OCI-LY3 (cell line): ENCODE measurements around the gene PHKB.

ENCODE experiments used
- H2AFZ ChIP-seq: fragments of 200-600, 300-600 bp; shearing (Covaris generic); 2 replicates; pipeline ENCODE4 v1.6.0; 2014; ENCODE audit warnings: antibody characterized with exemption, low read depth, low read length
- H3K27ac ChIP-seq: fragments of 200-600, 300-600 bp; sonication (generic); 2 replicates; pipeline ENCODE4 v1.5.1; 2014; ENCODE audit warnings: mild to moderate bottlenecking, low read length, moderate library complexity, mixed read lengths
- H3K27me3 ChIP-seq: fragments of 200-600, 300-600 bp; sonication (generic); 2 replicates; pipeline ENCODE4 v1.6.1; 2014; ENCODE audit warnings: low read depth, low read length, mixed read lengths
- H3K36me3 ChIP-seq: fragments of 200-600, 300-600 bp; sonication (generic); replicated peaks from 2 replicates; pipeline ENCODE3; 2014; ENCODE audit warnings: low read depth, low read length, mixed read lengths
- H3K4me1 ChIP-seq: fragments of 300-600, 200-600 bp; sonication (generic); 2 replicates; pipeline ENCODE4 v1.6.1; 2014; ENCODE audit warnings: low read length, mixed read lengths
- H3K4me2 ChIP-seq: fragments of 200-600, 300-600 bp; sonication (generic); 2 replicates; pipeline ENCODE4 v1.6.1; 2014; ENCODE audit warnings: low read length, mixed read lengths
- H3K4me3 ChIP-seq: fragments of 300-600, 200-600 bp; sonication (generic); 2 replicates; pipeline ENCODE4 v1.5.1; 2014; ENCODE audit warnings: antibody characterized with exemption, mild to moderate bottlenecking, low read length, moderate library complexity
- H3K79me2 ChIP-seq: fragments of 300-600, 200-600 bp; shearing (Covaris generic); 2 replicates; pipeline ENCODE4 v1.6.1; 2014; ENCODE audit warnings: mild to moderate bottlenecking, low read length, mixed read lengths
- H3K9ac ChIP-seq: fragments of 300-600, 200-600 bp; shearing (Covaris generic); 2 replicates; pipeline ENCODE4 v1.6.0; 2014; ENCODE audit warnings: mild to moderate bottlenecking, low read length, moderate library complexity
- H3K9me3 ChIP-seq: fragments of 200-600, 300-600 bp; shearing (Covaris generic); 2 replicates; pipeline ENCODE4 v1.6.1; 2014; ENCODE audit warnings: low read length, mixed read lengths; ENCODE audit not compliant: insufficient read depth
- H4K20me1 ChIP-seq: fragments of 200-600, 300-600 bp; sonication (generic); 2 replicates; pipeline ENCODE4 v1.6.1; 2016; ENCODE audit warnings: low read length, mixed read lengths; ENCODE audit not compliant: insufficient read depth
- EZH2phosphoT487 ChIP-seq: fragments of 200-600 bp; shearing (Covaris generic); IDR thresholded peaks from 2 replicates; pipeline ENCODE4 v1.6.1; 2018; ENCODE audit warnings: antibody characterized with exemption, mixed run types, low read depth
- TF ChIP-seq, protein P1 (sequence below): fragments of 200-600, 300-600 bp; sonication (generic); IDR thresholded peaks from 2 replicates; pipeline ENCODE4 v1.5.1; 2014; ENCODE audit warnings: antibody characterized with exemption, low read length, low read depth

The PHKB gene

DNA sequence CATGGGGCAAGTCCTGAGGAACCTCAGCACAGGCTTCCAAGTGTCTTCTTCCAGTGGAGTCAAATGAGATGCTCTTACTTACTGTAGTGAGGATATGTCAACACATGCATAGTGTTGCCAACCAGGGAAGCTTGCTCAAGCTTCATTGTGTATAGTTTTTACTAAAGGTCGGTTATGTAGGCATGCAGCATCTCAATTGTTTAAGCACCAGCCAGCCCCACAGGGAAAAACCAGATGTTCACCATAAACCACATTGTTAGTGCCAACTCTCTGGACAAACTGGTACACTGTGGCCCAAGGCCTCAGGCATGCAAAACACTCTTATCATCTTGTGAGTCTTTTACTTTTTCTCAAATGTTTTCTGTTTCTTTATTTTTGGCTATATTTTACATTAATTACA lies 152.1 kb downstream of the PHKB start:
- Histone ChIP-seq H3K27me3 (no peaks in the 10 kb centered on the region), H3K9me3 (no peaks in the 10 kb centered on the region), H3K9ac (no peak overlapping the region), H3K4me2 (no peak overlapping the region), H3K79me2 (no peaks in the 10 kb centered on the region), H3K27ac (no peak overlapping the region), H3K36me3 (no peaks in the 10 kb centered on the region), H3K4me1 (no peaks in the 10 kb centered on the region), H3K4me3 (no peak overlapping the region), H4K20me1 (no peaks in the 10 kb centered on the region), H2AFZ (no peak overlapping the region)
- TF ChIP-seq EZH2phosphoT487 = no peak
- TF ChIP-seq, protein P1, sequence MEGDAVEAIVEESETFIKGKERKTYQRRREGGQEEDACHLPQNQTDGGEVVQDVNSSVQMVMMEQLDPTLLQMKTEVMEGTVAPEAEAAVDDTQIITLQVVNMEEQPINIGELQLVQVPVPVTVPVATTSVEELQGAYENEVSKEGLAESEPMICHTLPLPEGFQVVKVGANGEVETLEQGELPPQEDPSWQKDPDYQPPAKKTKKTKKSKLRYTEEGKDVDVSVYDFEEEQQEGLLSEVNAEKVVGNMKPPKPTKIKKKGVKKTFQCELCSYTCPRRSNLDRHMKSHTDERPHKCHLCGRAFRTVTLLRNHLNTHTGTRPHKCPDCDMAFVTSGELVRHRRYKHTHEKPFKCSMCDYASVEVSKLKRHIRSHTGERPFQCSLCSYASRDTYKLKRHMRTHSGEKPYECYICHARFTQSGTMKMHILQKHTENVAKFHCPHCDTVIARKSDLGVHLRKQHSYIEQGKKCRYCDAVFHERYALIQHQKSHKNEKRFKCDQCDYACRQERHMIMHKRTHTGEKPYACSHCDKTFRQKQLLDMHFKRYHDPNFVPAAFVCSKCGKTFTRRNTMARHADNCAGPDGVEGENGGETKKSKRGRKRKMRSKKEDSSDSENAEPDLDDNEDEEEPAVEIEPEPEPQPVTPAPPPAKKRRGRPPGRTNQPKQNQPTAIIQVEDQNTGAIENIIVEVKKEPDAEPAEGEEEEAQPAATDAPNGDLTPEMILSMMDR = no peak

GRCh38 chr16:47617732-47618131 lies 156.6 kb downstream of the PHKB start:
- Histone ChIP-seq H3K27ac (no peak overlapping the region), H4K20me1 (no peaks in the 10 kb centered on the region), H3K4me3 (no peak overlapping the region), H3K9ac (no peak overlapping the region), H3K79me2 (no peaks in the 10 kb centered on the region), H3K9me3 (no peaks in the 10 kb centered on the region), H2AFZ (no peak overlapping the region), H3K36me3 (no peaks in the 10 kb centered on the region), H3K4me2 (no peak overlapping the region), H3K27me3 (no peaks in the 10 kb centered on the region), H3K4me1 (peaks cover 6% of the 10 kb centered on the region)
- TF ChIP-seq, protein P1 = no peak
- TF ChIP-seq EZH2phosphoT487 = no peak

DNA sequence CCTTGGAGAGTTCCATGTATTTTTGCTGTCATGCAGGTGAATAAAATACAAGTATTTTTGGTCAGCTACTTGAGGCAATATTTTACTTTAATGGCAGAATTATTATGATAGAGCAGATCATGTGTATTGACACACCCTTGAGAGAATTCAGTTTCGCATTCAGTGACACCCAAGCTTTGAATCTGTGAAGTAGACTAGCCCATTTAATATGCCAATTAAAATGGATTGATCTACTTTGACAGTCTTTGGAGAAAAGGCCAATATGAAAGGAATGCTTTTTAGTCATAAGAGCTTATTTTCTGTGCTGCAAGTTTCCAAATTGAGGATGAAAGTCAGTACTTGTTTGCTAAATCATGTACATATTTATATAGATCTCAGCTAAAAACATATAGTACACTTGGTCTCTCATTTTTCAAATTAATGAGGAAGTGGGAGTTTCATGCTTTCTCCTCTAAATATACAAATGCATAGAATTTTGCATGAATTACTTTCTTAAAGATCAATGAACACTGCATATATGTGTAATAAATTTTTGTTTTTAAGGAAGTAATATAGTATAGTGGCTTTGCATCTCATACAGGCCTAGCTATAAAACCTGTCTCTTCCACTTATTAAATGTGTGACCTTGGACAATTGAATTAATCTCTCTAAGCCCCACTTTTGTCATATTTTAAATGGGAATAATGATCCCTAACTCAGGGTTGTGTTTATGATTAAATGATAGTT lies 161.5 kb downstream of the PHKB start:
- Histone ChIP-seq H3K4me1 (peaks cover 9% of the 10 kb centered on the region), H3K9ac (no peak overlapping the region), H2AFZ (no peak overlapping the region), H4K20me1 (no peaks in the 10 kb centered on the region), H3K36me3 (no peaks in the 10 kb centered on the region), H3K79me2 (no peaks in the 10 kb centered on the region), H3K27ac (no peak overlapping the region), H3K4me2 (no peak overlapping the region), H3K9me3 (no peaks in the 10 kb centered on the region), H3K27me3 (no peaks in the 10 kb centered on the region), H3K4me3 (no peak overlapping the region)
- TF ChIP-seq, protein P1 = no peak
- TF ChIP-seq EZH2phosphoT487 = no peak

- H2AFZ ChIP-seq = no peak overlapping the region
- H3K9ac ChIP-seq = no peak overlapping the region
- no peaks in the 10 kb centered on the region for H4K20me1 ChIP-seq
- no peak overlapping the region for H3K4me3 ChIP-seq
- H3K4me2 ChIP-seq = no peak overlapping the region
- H3K79me2 ChIP-seq = no peaks in the 10 kb centered on the region
- no peaks in the 10 kb centered on the region for H3K9me3 ChIP-seq
- no peak overlapping the region for H3K27ac ChIP-seq
- no peaks in the 10 kb centered on the region for H3K27me3 ChIP-seq
- no peaks in the 10 kb centered on the region for H3K36me3 ChIP-seq
- peaks cover 9% of the 10 kb centered on the region for H3K4me1 ChIP-seq
- TF ChIP-seq, protein P1 = no peak
Measured at GRCh38 chr16:47624563-47624962, 163.4 kb downstream of the PHKB start.
